ENCODE measurements around the gene RNF135.
A peak's percentile ranks its signal among the peaks of the same experiment; 100 is the strongest.
"Not testable (repeated sequence)": the region's sequence is repeated elsewhere in the genome, so short reads cannot be mapped to it uniquely, and the experiment has no call there.

Gene RNF135, protein sequence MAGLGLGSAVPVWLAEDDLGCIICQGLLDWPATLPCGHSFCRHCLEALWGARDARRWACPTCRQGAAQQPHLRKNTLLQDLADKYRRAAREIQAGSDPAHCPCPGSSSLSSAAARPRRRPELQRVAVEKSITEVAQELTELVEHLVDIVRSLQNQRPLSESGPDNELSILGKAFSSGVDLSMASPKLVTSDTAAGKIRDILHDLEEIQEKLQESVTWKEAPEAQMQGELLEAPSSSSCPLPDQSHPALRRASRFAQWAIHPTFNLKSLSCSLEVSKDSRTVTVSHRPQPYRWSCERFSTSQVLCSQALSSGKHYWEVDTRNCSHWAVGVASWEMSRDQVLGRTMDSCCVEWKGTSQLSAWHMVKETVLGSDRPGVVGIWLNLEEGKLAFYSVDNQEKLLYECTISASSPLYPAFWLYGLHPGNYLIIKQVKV

GRCh38 chr17:30970831-30971567 is at the start of gene RNF135:
TSS of gene RNF135 (plus strand) at chr17:30971039. CDS start at chr17:30971074, 35 bp downstream.
- H3K9ac ChIP-seq (ENCODE audit: low read length) = peak within 1 kb of the TSS; percentile 71
- no peaks in the 10 kb centered on the region for H3K9me3 ChIP-seq (ENCODE audit: control insufficient read depth, low read depth, low read length)
- no peaks in the 10 kb centered on the region for H3K27me3 ChIP-seq (ENCODE audit: control insufficient read depth, insufficient read depth, low read length)
- H3K4me3 ChIP-seq (ENCODE audit: low read length) = peak within 1 kb of the TSS; percentile 84
- H3K4me1 ChIP-seq (ENCODE audit: control insufficient read depth, low read depth, low read length) = no peaks in the 10 kb centered on the region
- H3K27ac ChIP-seq (ENCODE audit: low read length) = peak within 1 kb of the TSS; percentile 76
- no peaks in the 10 kb centered on the region for H3K36me3 ChIP-seq (ENCODE audit: control insufficient read depth, low read depth, low read length)

DNA sequence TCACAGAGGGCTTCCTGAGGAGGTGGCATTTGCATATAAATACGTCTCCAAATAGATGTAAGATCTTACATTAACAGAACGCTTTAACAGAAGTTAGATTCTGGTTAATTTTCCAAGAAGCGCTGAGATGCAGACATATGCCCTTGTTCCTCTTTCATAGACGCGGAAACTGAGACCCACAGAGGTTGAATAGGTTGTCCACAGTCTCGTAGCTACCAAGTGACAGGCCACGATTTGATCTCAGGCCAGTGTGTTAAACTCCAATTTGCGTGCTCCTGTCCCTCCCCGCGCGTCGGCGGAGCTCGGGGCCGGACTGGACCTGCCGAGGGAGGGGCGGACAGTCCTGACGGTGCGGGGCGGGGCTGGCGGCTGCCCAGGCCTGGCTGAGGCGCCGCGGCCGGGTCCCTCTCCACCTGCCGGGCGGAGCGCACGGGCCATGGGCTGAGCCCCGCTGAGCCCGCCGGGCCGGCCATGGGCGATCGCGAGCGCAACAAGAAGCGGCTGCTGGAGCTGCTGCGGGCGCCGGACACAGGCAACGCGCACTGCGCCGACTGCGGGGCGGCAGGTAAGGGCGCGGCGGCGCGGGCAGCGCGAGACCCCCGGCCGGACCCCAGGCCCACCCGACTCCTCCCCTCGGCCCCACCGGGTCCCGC is 49.2 kb upstream of the RNF135 start, which contains the start of gene ADAP2:
Gene ADAP2 (plus strand): TSS at position 402 of the 653 bp plus-strand sequence. CDS start 70 bp downstream, at position 472.
- H3K36me3 ChIP-seq (ENCODE audit: control insufficient read depth, low read depth, low read length) = no peaks in the 10 kb centered on the region
- no peak within 1 kb of the TSS for H3K9ac ChIP-seq (ENCODE audit: low read length)
- H3K9me3 ChIP-seq (ENCODE audit: control insufficient read depth, low read depth, low read length) = no peaks in the 10 kb centered on the region
- peak within 1 kb of the TSS; percentile 54 for H3K4me3 ChIP-seq (ENCODE audit: low read length)
- H3K27ac ChIP-seq (ENCODE audit: low read length) = no peak within 1 kb of the TSS
- no peaks in the 10 kb centered on the region for H3K4me1 ChIP-seq (ENCODE audit: control insufficient read depth, low read depth, low read length)
- peaks cover 53% of the 10 kb centered on the region for H3K27me3 ChIP-seq (ENCODE audit: control insufficient read depth, insufficient read depth, low read length)

DNA sequence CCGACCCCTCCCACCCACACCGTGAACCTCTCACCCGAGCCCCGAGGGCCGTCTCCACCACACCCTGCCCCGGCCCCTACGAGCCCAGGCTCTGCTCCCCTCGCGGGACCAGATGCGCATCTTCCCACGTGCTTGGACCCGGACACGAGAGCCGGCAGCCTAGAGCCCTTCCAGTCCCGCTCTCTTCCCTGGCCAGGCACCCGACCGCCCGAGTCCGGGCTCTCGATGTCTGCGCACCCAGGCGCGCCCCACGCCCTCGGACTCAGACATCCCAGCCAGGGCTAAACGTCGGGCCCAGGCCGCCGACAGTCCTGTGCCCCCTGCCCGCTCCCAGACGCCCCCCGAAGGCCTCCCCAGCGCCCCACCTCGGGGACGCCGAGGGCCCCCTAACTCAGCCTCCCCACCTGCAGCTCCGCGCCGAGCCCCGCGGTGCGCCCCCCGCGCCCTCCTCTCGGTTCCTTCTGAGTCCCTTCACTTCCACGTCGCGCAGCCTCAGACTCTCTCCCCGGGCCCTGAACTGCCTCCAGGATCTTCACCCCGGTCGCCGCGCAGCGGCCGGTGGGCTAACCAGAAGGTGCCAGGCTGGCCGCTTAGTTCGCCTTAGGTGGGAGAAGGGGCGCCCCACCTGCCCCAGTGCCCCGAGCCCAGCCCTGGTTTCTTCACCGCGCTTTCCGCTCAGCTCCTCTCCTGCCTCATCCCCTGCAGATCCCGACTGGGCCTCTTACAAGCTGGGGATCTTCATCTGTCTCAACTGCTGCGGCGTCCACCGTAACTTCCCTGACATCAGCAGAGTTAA is 48.4 kb upstream of the RNF135 start:
- H3K4me3 ChIP-seq (ENCODE audit: low read length) = peak overlapping the region; percentile 54
- no peaks in the 10 kb centered on the region for H3K4me1 ChIP-seq (ENCODE audit: control insufficient read depth, low read depth, low read length)
- H3K9me3 ChIP-seq (ENCODE audit: control insufficient read depth, low read depth, low read length) = no peaks in the 10 kb centered on the region
- H3K27ac ChIP-seq (ENCODE audit: low read length) = no peak overlapping the region
- peaks cover 53% of the 10 kb centered on the region for H3K27me3 ChIP-seq (ENCODE audit: control insufficient read depth, insufficient read depth, low read length)
- H3K9ac ChIP-seq (ENCODE audit: low read length) = no peak overlapping the region
- no peaks in the 10 kb centered on the region for H3K36me3 ChIP-seq (ENCODE audit: control insufficient read depth, low read depth, low read length)

DNA sequence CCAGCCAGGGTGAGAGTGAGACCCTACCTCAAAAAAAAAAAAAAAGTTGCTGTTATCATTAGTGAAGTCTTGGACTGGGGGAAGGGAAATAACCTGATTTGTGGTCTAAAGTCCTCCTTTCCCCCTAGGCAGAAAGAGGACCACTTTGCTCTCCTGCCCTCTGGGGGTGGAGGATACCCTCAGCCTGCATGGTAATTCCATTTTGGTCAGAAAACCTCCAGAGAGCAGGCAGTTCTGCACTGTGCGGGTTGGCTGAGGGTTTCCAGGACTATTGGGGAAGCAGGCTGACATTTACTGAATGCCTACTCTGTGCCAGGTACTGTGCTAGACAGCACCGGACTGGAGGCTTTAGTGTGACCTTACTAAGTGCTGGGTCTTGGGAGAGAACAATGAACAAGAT is 46.5 kb upstream of the RNF135 start:
- Histone ChIP-seq H3K27me3 (ENCODE audit: control insufficient read depth, insufficient read depth, low read length) (peaks cover 48% of the 10 kb centered on the region), H3K4me3 (ENCODE audit: low read length) (no peak overlapping the region), H3K9me3 (ENCODE audit: control insufficient read depth, low read depth, low read length) (no peaks in the 10 kb centered on the region), H3K27ac (ENCODE audit: low read length) (no peak overlapping the region), H3K36me3 (ENCODE audit: control insufficient read depth, low read depth, low read length) (no peaks in the 10 kb centered on the region), H3K4me1 (ENCODE audit: control insufficient read depth, low read depth, low read length) (no peaks in the 10 kb centered on the region), H3K9ac (ENCODE audit: low read length) (no peak overlapping the region)

GRCh38 chr17:30926516-30926915 is 44.3 kb upstream of the RNF135 start:
- Histone ChIP-seq H3K27me3 (ENCODE audit: control insufficient read depth, insufficient read depth, low read length) (peaks cover 33% of the 10 kb centered on the region), H3K4me3 (ENCODE audit: low read length) (no peak overlapping the region), H3K9ac (ENCODE audit: low read length) (no peak overlapping the region), H3K9me3 (ENCODE audit: control insufficient read depth, low read depth, low read length) (no peaks in the 10 kb centered on the region), H3K27ac (ENCODE audit: low read length) (no peak overlapping the region), H3K36me3 (ENCODE audit: control insufficient read depth, low read depth, low read length) (no peaks in the 10 kb centered on the region), H3K4me1 (ENCODE audit: control insufficient read depth, low read depth, low read length) (no peaks in the 10 kb centered on the region)

DNA sequence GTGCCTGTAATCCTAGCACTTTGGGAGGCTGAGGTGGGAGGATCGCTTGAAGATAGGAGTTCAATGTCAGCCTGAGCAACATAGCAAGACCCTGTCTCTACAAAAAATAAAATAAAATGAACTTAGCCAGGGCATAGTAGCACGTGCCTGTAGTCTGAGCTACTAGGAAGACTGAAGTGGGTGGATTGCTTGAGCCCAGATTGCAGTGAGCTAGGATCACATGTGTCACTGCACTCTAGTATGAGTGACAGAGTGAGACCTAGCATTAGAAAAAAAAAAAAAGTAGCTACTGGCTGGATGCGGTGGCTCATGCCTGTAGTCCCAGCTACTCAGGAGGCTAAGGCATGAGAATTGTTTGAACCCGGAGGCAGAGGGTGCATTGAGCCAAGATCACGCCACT is 43.1 kb upstream of the RNF135 start:
- H3K9me3 ChIP-seq (ENCODE audit: control insufficient read depth, low read depth, low read length) = no peaks in the 10 kb centered on the region
- no peak overlapping the region for H3K27ac ChIP-seq (ENCODE audit: low read length)
- peaks cover 21% of the 10 kb centered on the region for H3K27me3 ChIP-seq (ENCODE audit: control insufficient read depth, insufficient read depth, low read length)
- no peaks in the 10 kb centered on the region for H3K4me1 ChIP-seq (ENCODE audit: control insufficient read depth, low read depth, low read length)
- no peak overlapping the region for H3K9ac ChIP-seq (ENCODE audit: low read length)
- H3K4me3 ChIP-seq (ENCODE audit: low read length) = no peak overlapping the region
- no peaks in the 10 kb centered on the region for H3K36me3 ChIP-seq (ENCODE audit: control insufficient read depth, low read depth, low read length)

- Histone ChIP-seq H3K36me3 (ENCODE audit: control insufficient read depth, low read depth, low read length) (no peaks in the 10 kb centered on the region), H3K9ac (ENCODE audit: low read length) (no peak overlapping the region), H3K9me3 (ENCODE audit: control insufficient read depth, low read depth, low read length) (no peaks in the 10 kb centered on the region), H3K27me3 (ENCODE audit: control insufficient read depth, insufficient read depth, low read length) (peaks cover 12% of the 10 kb centered on the region), H3K4me3 (ENCODE audit: low read length) (no peak overlapping the region), H3K4me1 (ENCODE audit: control insufficient read depth, low read depth, low read length) (no peaks in the 10 kb centered on the region), H3K27ac (ENCODE audit: low read length) (no peak overlapping the region)
Measured at GRCh38 chr17:30928584-30928983, 42.3 kb upstream of the RNF135 start.

GRCh38 chr17:30929081-30929633 is 41.7 kb upstream of the RNF135 start:
- no peak overlapping the region for H3K9ac ChIP-seq (ENCODE audit: low read length)
- H3K27me3 ChIP-seq (ENCODE audit: control insufficient read depth, insufficient read depth, low read length) = peaks cover 7% of the 10 kb centered on the region
- H3K4me1 ChIP-seq (ENCODE audit: control insufficient read depth, low read depth, low read length) = no peaks in the 10 kb centered on the region
- no peak overlapping the region for H3K27ac ChIP-seq (ENCODE audit: low read length)
- H3K9me3 ChIP-seq (ENCODE audit: control insufficient read depth, low read depth, low read length) = no peaks in the 10 kb centered on the region
- no peaks in the 10 kb centered on the region for H3K36me3 ChIP-seq (ENCODE audit: control insufficient read depth, low read depth, low read length)
- H3K4me3 ChIP-seq (ENCODE audit: low read length) = no peak overlapping the region

- H3K4me3 ChIP-seq (ENCODE audit: low read length); H3K27ac ChIP-seq (ENCODE audit: low read length); H3K36me3 ChIP-seq (ENCODE audit: control insufficient read depth, low read depth, low read length); H3K9ac ChIP-seq (ENCODE audit: low read length); H3K27me3 ChIP-seq (ENCODE audit: control insufficient read depth, insufficient read depth, low read length); H3K4me1 ChIP-seq (ENCODE audit: control insufficient read depth, low read depth, low read length); H3K9me3 ChIP-seq (ENCODE audit: control insufficient read depth, low read depth, low read length): not testable (repeated sequence)
Measured at GRCh38 chr17:30929861-30930260, 41.0 kb upstream of the RNF135 start.

- Histone ChIP-seq H3K36me3 (ENCODE audit: control insufficient read depth, low read depth, low read length) (no peaks in the 10 kb centered on the region), H3K9me3 (ENCODE audit: control insufficient read depth, low read depth, low read length) (no peaks in the 10 kb centered on the region), H3K27me3 (ENCODE audit: control insufficient read depth, insufficient read depth, low read length) (no peaks in the 10 kb centered on the region), H3K4me3 (ENCODE audit: low read length) (no peak overlapping the region), H3K4me1 (ENCODE audit: control insufficient read depth, low read depth, low read length) (no peaks in the 10 kb centered on the region), H3K9ac (ENCODE audit: low read length) (no peak overlapping the region), H3K27ac (ENCODE audit: low read length) (no peak overlapping the region)
Measured at GRCh38 chr17:30930495-30930894, 40.3 kb upstream of the RNF135 start.

DNA sequence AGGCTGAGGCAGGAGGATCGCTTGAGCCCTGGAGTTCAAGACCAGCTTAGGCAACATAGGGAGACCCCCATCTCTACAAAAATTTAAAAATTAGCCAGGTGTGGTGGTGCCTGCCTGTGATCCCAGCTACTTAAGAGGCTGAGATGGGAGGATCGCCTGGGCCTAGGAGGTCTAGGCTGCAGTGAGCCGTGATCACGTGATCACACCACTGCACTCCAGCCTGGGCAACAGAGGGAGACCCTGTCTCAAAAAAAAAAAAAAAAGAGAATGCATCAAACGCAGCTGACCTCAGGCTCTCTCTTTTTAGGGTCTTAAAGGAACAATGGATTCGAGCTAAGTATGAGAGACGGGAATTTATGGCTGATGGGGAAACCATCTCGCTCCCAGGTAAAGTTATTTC is 39.3 kb upstream of the RNF135 start:
- H3K4me1 ChIP-seq (ENCODE audit: control insufficient read depth, low read depth, low read length); H3K9me3 ChIP-seq (ENCODE audit: control insufficient read depth, low read depth, low read length); H3K36me3 ChIP-seq (ENCODE audit: control insufficient read depth, low read depth, low read length); H3K9ac ChIP-seq (ENCODE audit: low read length); H3K4me3 ChIP-seq (ENCODE audit: low read length); H3K27me3 ChIP-seq (ENCODE audit: control insufficient read depth, insufficient read depth, low read length); H3K27ac ChIP-seq (ENCODE audit: low read length): not testable (repeated sequence)
